Neutrophil (primary cell): ENCODE results near the gene KLHL41.

Experiments used
- H3K27ac ChIP-seq: fragments of 200-600 bp; sonication (generic); 2 replicates; pipeline ENCODE4 v1.5.1; 2016; ENCODE audit warnings: mild to moderate bottlenecking, moderate library complexity
- H3K27me3 ChIP-seq: fragments of 200-600 bp; sonication (generic); 2 replicates; pipeline ENCODE4 v1.6.0; 2016; ENCODE audit warnings: mild to moderate bottlenecking
- H3K36me3 ChIP-seq: fragments of 200-600 bp; sonication (generic); 2 replicates; pipeline ENCODE4 v1.5.1; 2017
- H3K4me1 ChIP-seq, 2 experiments: fragments of 200-600 bp in 1 of 2; sonication (generic) in 1 of 2; 1 replicate in 1 of 2; 2 replicates in 1 of 2; pipeline versions ENCODE4 v1.5.1 to v1.6.1; 2013 to 2016; ENCODE audit warnings: low read depth in 1 of 2, low read length in 1 of 2, mild to moderate bottlenecking in 1 of 2, moderate library complexity in 1 of 2; ENCODE audit not compliant: control insufficient read depth in 1 of 2, insufficient read depth in 1 of 2
- H3K4me3 ChIP-seq, 2 experiments: fragments of 200-600 bp in 1 of 2; sonication (generic) in 1 of 2; 1 replicate in 1 of 2; 2 replicates in 1 of 2; pipeline ENCODE4 v1.5.1; 2013 to 2016; ENCODE audit warnings: low read depth in 1 of 2, low read length in 1 of 2, mild to moderate bottlenecking in 1 of 2, moderate library complexity in 1 of 2
- H3K9me3 ChIP-seq: fragments of 200-600 bp; sonication (generic); 2 replicates; pipeline ENCODE4 v1.5.1; 2016
- TF ChIP-seq, protein P1 (sequence below): fragments of 200-600 bp; sonication (generic); IDR thresholded peaks from 2 replicates; pipeline ENCODE4 v1.5.1; 2016; ENCODE audit warnings: antibody characterized with exemption

Gene KLHL41

GRCh38 chr2:169490834-169491233 is 18.7 kb upstream of the KLHL41 start:
- no peaks in the 10 kb centered on the region for H3K27me3 ChIP-seq
- H3K36me3 ChIP-seq: no peaks in the 10 kb centered on the region
- no peak overlapping the region for H3K4me3 ChIP-seq
- no peaks in the 10 kb centered on the region for H3K9me3 ChIP-seq
- TF ChIP-seq, protein P1, sequence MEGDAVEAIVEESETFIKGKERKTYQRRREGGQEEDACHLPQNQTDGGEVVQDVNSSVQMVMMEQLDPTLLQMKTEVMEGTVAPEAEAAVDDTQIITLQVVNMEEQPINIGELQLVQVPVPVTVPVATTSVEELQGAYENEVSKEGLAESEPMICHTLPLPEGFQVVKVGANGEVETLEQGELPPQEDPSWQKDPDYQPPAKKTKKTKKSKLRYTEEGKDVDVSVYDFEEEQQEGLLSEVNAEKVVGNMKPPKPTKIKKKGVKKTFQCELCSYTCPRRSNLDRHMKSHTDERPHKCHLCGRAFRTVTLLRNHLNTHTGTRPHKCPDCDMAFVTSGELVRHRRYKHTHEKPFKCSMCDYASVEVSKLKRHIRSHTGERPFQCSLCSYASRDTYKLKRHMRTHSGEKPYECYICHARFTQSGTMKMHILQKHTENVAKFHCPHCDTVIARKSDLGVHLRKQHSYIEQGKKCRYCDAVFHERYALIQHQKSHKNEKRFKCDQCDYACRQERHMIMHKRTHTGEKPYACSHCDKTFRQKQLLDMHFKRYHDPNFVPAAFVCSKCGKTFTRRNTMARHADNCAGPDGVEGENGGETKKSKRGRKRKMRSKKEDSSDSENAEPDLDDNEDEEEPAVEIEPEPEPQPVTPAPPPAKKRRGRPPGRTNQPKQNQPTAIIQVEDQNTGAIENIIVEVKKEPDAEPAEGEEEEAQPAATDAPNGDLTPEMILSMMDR: no peak
- H3K27ac ChIP-seq: no peak overlapping the region
- no peaks in the 10 kb centered on the region for H3K4me1 ChIP-seq

GRCh38 chr2:169491378-169491777 is 18.1 kb upstream of the KLHL41 start:
- no peak overlapping the region for H3K27ac ChIP-seq
- H3K36me3 ChIP-seq: no peaks in the 10 kb centered on the region
- H3K27me3 ChIP-seq: no peaks in the 10 kb centered on the region
- H3K4me1 ChIP-seq: no peaks in the 10 kb centered on the region
- H3K9me3 ChIP-seq: no peaks in the 10 kb centered on the region
- TF ChIP-seq, protein P1: no peak
- H3K4me3 ChIP-seq: no peak overlapping the region

DNA sequence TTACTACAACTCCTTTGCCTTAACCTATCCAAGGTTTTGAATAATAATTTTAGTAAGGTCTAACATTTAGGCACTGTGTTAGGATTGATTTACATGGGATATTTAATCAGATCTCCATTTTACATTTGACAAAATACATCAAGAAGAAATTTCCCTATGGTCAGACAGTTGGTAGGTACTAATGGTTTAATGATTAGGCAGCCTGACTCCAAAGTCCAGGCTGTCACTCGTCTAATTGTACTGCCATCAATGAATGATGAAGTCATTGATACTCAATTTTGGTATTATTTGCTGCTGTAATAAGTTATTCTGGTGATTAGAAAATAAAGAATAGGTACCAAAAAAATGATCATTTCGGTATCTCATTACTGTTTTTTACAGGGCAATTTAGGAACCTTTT is 16.1 kb upstream of the KLHL41 start:
- no peaks in the 10 kb centered on the region for H3K9me3 ChIP-seq
- H3K27me3 ChIP-seq: no peaks in the 10 kb centered on the region
- H3K4me1 ChIP-seq: no peaks in the 10 kb centered on the region
- H3K4me3 ChIP-seq: no peak overlapping the region
- H3K27ac ChIP-seq: no peak overlapping the region
- H3K36me3 ChIP-seq: no peaks in the 10 kb centered on the region
- TF ChIP-seq, protein P1: no peak

- no peaks in the 10 kb centered on the region for H3K27me3 ChIP-seq
- no peak overlapping the region for H3K27ac ChIP-seq
- H3K4me1 ChIP-seq: no peaks in the 10 kb centered on the region
- no peaks in the 10 kb centered on the region for H3K9me3 ChIP-seq
- no peak overlapping the region for H3K4me3 ChIP-seq
- TF ChIP-seq, protein P1: no peak
- no peaks in the 10 kb centered on the region for H3K36me3 ChIP-seq
Observed at GRCh38 chr2:169495310-169495928, 14.1 kb upstream of the KLHL41 start.

- H3K4me1 ChIP-seq: no peaks in the 10 kb centered on the region
- TF ChIP-seq, protein P1: no peak
- no peaks in the 10 kb centered on the region for H3K36me3 ChIP-seq
- H3K9me3 ChIP-seq: no peaks in the 10 kb centered on the region
- H3K27ac ChIP-seq: no peak overlapping the region
- H3K4me3 ChIP-seq: no peak overlapping the region
- no peaks in the 10 kb centered on the region for H3K27me3 ChIP-seq
Observed at GRCh38 chr2:169504651-169505050, 4.9 kb upstream of the KLHL41 start.
